Measurements from ENCODE around the gene SLC35F1. TPM values are rescaled to one million over a fixed set of nuclear protein-coding genes. Genes with fewer than 3 reads are reported as not detected.

The SLC35F1 gene
- total and polyA plus RNA-seq, 3 donors from 2014 or later, result 1.4 to 1.8 (median 1.6) TPM

- no peaks in the 10 kb centered on the region for H3K4me1 ChIP-seq
- TF ChIP-seq CTCF (IDR thresholded peaks at IDR 0.05), result no peak
- TF ChIP-seq POLR2A (IDR thresholded peaks at IDR 0.05), result no peak
- no peak overlapping the region for H3K27ac ChIP-seq
- DNase-seq, result no peak
- H3K9me3 ChIP-seq, result no peaks in the 10 kb centered on the region
- H3K27me3 ChIP-seq, result no peaks in the 10 kb centered on the region
- intact Hi-C loops (cut with DNase I; ENCODE audit: low total_unique reads), result no loop called here
- H3K36me3 ChIP-seq (ENCODE audit: low read depth, missing control alignments), result no peaks in the 10 kb centered on the region
- 66 to 70% methylated on average over 2 of the region's 2 CpGs for WGBS, 2 donors
- H3K4me3 ChIP-seq, result no peak overlapping the region
Measured at GRCh38 chr6:118085665-118086064, 178.6 kb downstream of the SLC35F1 start.

- TF ChIP-seq POLR2A (IDR thresholded peaks at IDR 0.05) (no peak), CTCF (IDR thresholded peaks at IDR 0.05) (no peak)
- Histone ChIP-seq H3K36me3 (ENCODE audit: low read depth, missing control alignments) (no peaks in the 10 kb centered on the region), H3K27me3 (no peaks in the 10 kb centered on the region), H3K4me3 (no peak overlapping the region), H3K27ac (no peak overlapping the region), H3K9me3 (no peaks in the 10 kb centered on the region), H3K4me1 (no peaks in the 10 kb centered on the region)
- no peak for DNase-seq
- intact Hi-C loops (cut with DNase I; ENCODE audit: low total_unique reads), result no loop called here
- WGBS, 2 donors, result 80 to 84% methylated on average over 2 of the region's 2 CpGs
Measured at GRCh38 chr6:118086159-118086558, 179.1 kb downstream of the SLC35F1 start.

GRCh38 chr6:118092086-118092485, 185.0 kb downstream of the SLC35F1 start:
- Histone ChIP-seq H3K4me3 (no peak overlapping the region), H3K27me3 (no peaks in the 10 kb centered on the region), H3K27ac (no peak overlapping the region), H3K4me1 (no peaks in the 10 kb centered on the region), H3K9me3 (no peaks in the 10 kb centered on the region), H3K36me3 (ENCODE audit: low read depth, missing control alignments) (no peaks in the 10 kb centered on the region)
- no peak for TF ChIP-seq POLR2A (IDR thresholded peaks at IDR 0.05)
- TF ChIP-seq CTCF (IDR thresholded peaks at IDR 0.05), result no peak
- no peak for DNase-seq
- intact Hi-C loops (cut with DNase I; ENCODE audit: low total_unique reads), result no loop called here

GRCh38 chr6:118097576-118097975, 190.5 kb downstream of the SLC35F1 start:
- no peak for TF ChIP-seq CTCF (IDR thresholded peaks at IDR 0.05)
- DNase-seq, result no peak
- intact Hi-C loops (cut with DNase I; ENCODE audit: low total_unique reads), result no loop called here
- 88 to 89% methylated on average over 3 of the region's 3 CpGs for WGBS, 2 donors
- Histone ChIP-seq H3K27ac (no peak overlapping the region), H3K36me3 (ENCODE audit: low read depth, missing control alignments) (no peaks in the 10 kb centered on the region), H3K27me3 (no peaks in the 10 kb centered on the region), H3K9me3 (no peaks in the 10 kb centered on the region), H3K4me3 (no peak overlapping the region), H3K4me1 (no peaks in the 10 kb centered on the region)

- intact Hi-C loops (cut with DNase I; ENCODE audit: low total_unique reads), result no loop called here
- DNase-seq, result no peak
- no peaks in the 10 kb centered on the region for H3K27me3 ChIP-seq
- TF ChIP-seq CTCF (IDR thresholded peaks at IDR 0.05) (no peak), POLR2A (IDR thresholded peaks at IDR 0.05) (no peak)
- no peak overlapping the region for H3K27ac ChIP-seq
- 38 to 61% methylated on average over 2 of the region's 2 CpGs for WGBS, 2 donors
- no peaks in the 10 kb centered on the region for H3K36me3 ChIP-seq (ENCODE audit: low read depth, missing control alignments)
- H3K9me3 ChIP-seq, result no peaks in the 10 kb centered on the region
- H3K4me1 ChIP-seq, result no peaks in the 10 kb centered on the region
- no peak overlapping the region for H3K4me3 ChIP-seq
Measured at GRCh38 chr6:118100717-118101116, 193.7 kb downstream of the SLC35F1 start.

Measured in testis (tissue), 3 donors.